ENCODE data around the gene PLAGL2. TPM values are rescaled to one million over a fixed set of nuclear protein-coding genes. Genes with fewer than 3 reads are reported as not detected.
A peak's percentile ranks its signal among the peaks of the same experiment; 100 is the strongest.

The PLAGL2 gene
- total RNA-seq, 1 experiment from 2014 or later: 30.5 TPM

- intact Hi-C loops (cut with micrococcal nuclease; ENCODE audit: unreplicated experiment): no loop called here
- peaks cover 59% of the 10 kb centered on the region for H3K4me1 Mint-ChIP-seq (ENCODE audit: low read depth, unreplicated experiment)
- TF ChIP-seq CTCF (IDR thresholded peaks at IDR 0.05; ENCODE audit: unreplicated experiment): no peak
- peak overlapping the region; percentile 90 for H3K4me3 Mint-ChIP-seq (ENCODE audit: low read depth, unreplicated experiment)
- peak overlapping the region; percentile 90 for H3K27ac Mint-ChIP-seq (ENCODE audit: unreplicated experiment)
- H3K9me3 Mint-ChIP-seq (ENCODE audit: low read depth, unreplicated experiment): no peaks in the 10 kb centered on the region
- CTCF ChIA-PET: interaction anchor here (0.8 kb wide), 1 partner anchor 14 kb away, joined by 3 read pairs; no protein-coding TSS in a partner anchor
- H3K27me3 Mint-ChIP-seq (ENCODE audit: unreplicated experiment): no peaks in the 10 kb centered on the region
- no peak for DNase-seq
- no TSS peak for BruUV-seq (replicated peaks)
- H3K36me3 Mint-ChIP-seq (ENCODE audit: insufficient read depth, unreplicated experiment): peaks cover 59% of the 10 kb centered on the region
Observed at GRCh38 chr20:32206760-32207625, 550 bp downstream of the PLAGL2 start.

- Mint-ChIP-seq H3K9me3 (ENCODE audit: low read depth, unreplicated experiment) (no peaks in the 10 kb centered on the region), H3K27ac (ENCODE audit: unreplicated experiment) (peak overlapping the region; percentile 90), H3K4me1 (ENCODE audit: low read depth, unreplicated experiment) (peaks cover 53% of the 10 kb centered on the region), H3K27me3 (ENCODE audit: unreplicated experiment) (no peaks in the 10 kb centered on the region), H3K4me3 (ENCODE audit: low read depth, unreplicated experiment) (peak overlapping the region; percentile 90), H3K36me3 (ENCODE audit: insufficient read depth, unreplicated experiment) (peaks cover 64% of the 10 kb centered on the region)
- intact Hi-C loops (cut with micrococcal nuclease; ENCODE audit: unreplicated experiment): no loop called here
- DNase-seq: no peak
- no TSS peak for BruUV-seq (replicated peaks)
- CTCF ChIA-PET: no interaction called here
- TF ChIP-seq CTCF (IDR thresholded peaks at IDR 0.05; ENCODE audit: unreplicated experiment): no peak
Observed at GRCh38 chr20:32205843-32206759, 1.4 kb downstream of the PLAGL2 start.

DNA sequence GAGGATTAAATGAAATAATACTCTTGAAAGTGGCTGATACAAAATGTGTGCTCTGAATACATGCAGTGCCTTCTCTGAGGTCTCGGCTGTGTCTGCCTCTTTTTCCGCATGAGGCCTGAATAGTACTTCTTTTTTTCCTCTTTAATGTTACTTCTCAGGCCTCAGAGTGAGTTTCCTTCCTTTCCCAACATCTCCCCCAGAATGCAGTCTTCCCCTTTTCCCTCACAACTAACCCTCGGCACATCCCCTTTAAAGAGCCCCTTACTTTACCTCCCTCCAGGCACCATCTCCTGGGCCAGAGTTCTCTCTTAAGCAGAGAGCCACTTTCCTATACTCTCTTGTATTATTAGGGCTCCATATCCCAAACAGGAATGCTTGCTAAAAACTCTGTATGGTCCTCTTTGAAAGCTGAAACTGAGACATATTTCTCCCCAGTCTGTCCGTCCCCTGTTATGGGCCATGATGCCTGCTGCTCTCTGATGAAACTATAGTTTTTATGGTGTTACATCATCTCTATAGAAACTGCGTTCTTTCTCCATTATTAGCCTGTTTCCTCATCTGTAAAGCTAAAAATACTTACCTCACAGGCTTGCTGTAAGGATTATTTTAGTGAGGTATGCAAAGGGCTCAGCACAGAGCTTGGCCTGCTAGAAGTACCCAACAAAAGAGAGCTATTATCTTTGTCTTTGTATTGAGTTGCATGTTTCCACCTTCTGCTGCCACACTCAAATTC, 2.3 kb downstream of the PLAGL2 start:
- Mint-ChIP-seq H3K9me3 (ENCODE audit: low read depth, unreplicated experiment) (no peaks in the 10 kb centered on the region), H3K4me3 (ENCODE audit: low read depth, unreplicated experiment) (peak overlapping the region; percentile 90), H3K36me3 (ENCODE audit: insufficient read depth, unreplicated experiment) (peaks cover 70% of the 10 kb centered on the region), H3K27ac (ENCODE audit: unreplicated experiment) (peak overlapping the region; percentile 26), H3K27me3 (ENCODE audit: unreplicated experiment) (no peaks in the 10 kb centered on the region), H3K4me1 (ENCODE audit: low read depth, unreplicated experiment) (peaks cover 50% of the 10 kb centered on the region)
- intact Hi-C loops (cut with micrococcal nuclease; ENCODE audit: unreplicated experiment): no loop called here
- TSS peak; percentile 38 for BruUV-seq (replicated peaks)
- CTCF ChIA-PET: interaction anchor here (0.6 kb wide), 1 partner anchor 530 kb away, joined by 4 read pairs; no protein-coding TSS in a partner anchor
- DNase-seq: no peak
- TF ChIP-seq CTCF (IDR thresholded peaks at IDR 0.05; ENCODE audit: unreplicated experiment): no peak
